Stimulated activated CD4-positive, alpha-beta T cell treated with anti-CD3 and anti-CD28 coated beads, Interleukin-1b, Interleukin-23, amount 100 ng/mL, for 4 hours (primary cell): Measurements from ENCODE around the gene DCAF7.

Source experiments
- DNase-seq, 2 donors: peaks; one replicate each; pipeline ENCODE4 v3.0.0-alpha.2; 2020; ENCODE audit warnings: low read depth in 2 of 2

Gene DCAF7

DNA sequence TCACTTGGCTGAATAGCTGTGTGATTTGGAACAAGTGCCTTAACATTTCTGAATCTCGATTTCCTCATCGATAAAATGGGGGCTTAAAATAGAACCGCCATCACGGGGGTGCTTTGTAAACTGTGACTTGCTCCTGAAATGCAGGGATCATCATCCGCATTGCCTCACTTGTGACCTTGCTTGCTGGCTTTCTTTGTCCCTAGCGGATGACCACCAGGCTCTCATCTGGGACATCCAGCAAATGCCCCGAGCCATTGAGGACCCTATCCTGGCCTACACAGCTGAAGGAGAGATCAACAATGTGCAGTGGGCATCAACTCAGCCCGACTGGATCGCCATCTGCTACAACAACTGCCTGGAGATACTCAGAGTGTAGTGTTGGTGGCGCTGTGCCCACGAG is 38.5 kb downstream of the DCAF7 start:
- no peak for DNase-seq

DNA sequence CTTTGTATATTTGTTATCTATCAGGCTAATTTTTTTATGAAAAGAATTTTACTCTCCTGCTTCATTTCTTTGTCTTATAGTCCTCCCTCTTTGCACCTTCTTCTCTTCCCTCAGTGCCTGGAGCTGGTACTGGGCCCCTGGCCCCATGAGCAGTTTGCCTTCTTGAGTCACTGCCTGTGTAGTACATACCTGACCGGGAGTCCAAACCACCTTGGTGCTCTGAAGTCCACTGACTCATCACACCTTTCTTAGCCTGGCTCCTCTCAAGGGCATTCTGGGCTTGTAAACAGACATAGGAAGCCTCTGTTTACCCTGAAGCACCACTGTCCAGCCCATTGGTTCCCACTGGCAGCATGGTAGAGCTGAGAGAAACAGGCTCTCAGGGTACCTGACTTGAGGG is 39.4 kb downstream of the DCAF7 start:
- DNase-seq, result no peak

- DNase-seq, result no peak
These were observed 42.5 kb downstream of the DCAF7 start for GRCh38 chr17:63592797-63593196.

DNA sequence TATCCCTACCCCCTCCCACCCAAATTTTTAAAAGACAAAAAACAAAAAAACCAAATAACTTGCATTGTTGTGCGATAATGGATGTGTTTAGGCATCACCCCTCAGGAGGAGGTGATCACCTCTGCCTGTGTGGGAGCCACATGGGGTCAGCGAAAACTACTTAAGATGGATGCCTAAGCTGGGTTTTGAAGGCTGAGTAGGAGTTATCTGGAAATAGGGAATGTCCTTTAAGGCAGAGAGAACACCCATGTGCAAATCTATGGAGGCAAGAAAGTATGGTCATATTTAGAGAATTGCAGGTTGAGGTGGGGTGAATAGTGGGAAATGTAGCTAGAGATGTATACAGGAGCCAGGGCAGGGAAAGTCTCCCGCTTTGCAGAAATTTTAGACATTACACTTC is 44.9 kb downstream of the DCAF7 start:
- no peak for DNase-seq

DNA sequence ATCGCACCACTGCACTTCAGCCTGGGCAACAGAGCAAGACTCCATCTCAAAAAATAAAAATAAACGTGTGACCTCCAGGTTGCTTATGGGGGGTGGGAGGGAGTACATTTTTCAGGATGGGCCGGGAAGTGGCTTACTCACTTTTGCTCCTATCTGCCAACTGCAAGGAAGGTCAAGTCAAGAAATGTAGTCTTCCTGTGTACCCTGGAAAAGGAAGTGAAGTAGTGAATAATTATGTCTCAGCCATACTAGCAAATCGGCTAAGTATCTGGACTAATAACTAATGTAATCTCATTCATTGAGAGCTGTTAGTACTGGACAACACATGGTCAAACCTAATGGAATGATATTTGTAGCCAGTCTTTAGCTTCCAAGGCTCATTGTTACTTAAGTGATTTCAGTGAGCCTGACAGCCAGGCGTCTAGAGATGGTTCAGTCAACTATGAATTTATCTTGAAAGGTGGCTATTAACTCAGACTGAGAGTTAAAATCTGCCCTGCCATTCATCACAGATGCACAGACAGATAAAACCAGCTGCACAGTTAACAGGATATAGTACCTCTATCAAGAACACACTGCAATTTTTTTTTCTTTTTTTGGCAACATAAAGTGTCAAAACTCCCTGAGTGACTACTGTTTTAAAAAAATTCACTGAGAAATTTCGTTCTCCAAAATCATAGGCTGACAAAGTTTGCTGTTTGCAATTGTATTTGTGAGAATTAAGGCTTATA is 46.7 kb downstream of the DCAF7 start:
- DNase-seq, result no peak

DNA sequence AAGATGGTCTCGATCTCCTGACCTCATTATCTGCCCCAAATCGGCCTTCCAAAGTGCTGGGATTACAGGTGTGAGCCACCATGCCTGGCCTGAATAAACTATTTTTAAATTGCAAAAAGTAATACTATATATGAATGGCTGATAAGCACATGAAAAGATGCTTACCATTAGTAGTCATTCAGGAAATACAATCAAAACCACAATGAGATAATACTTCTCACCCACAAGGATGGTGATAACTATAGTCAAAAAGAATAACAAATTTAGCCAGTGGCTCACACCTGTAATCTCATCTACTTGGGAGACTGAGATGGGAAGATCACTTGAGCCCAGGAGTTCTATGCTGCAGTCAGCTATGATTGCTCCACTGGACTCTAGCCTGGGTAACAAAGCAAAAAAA is 48.0 kb downstream of the DCAF7 start:
- DNase-seq, result no peak

DNA sequence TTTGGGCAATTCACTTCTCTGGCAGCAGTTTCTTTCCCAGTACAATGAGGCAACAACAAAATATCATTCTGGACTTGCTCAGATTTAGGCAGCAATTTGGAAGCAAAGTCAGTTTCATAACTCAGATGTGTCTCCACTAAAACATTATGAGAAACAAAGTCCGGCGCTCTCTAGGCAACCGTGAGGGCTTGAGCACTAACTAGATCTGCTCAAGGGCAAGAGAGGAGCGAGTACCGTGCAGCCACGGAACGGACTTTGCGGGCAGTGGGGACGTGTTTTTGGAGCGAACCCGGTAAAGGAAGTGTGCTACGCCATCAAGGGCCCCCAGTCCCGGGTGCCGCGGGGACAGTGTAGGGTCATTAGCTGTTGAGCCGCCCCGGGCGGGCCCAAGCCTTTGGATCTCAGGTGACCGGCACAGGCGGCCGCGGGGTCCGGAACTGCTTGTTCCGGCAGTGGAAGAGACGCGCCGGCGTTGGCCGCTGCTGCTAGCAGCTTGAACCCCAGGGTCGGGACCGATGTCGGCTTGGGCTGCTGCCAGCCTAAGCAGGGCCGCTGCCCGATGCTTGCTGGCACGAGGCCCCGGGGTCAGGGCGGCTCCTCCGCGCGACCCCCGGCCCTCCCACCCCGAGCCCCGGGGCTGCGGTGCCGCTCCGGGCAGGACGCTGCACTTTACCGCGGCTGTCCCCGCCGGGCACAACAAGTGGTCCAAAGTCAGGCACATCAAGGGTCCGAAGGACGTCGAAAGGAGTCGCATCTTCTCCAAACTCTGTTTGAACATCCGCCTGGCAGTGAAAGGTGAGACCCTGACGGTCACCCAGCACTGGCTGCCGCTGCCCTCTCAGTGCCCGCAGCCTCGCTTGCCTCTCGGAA is 50.5 kb downstream of the DCAF7 start, which contains the start of gene TACO1:
Gene TACO1, plus strand, starts transcription at position 327 of the 870 bp plus-strand sequence. Its CDS starts 189 bp downstream, at position 516.
- peak; percentile 73 to 74 for DNase-seq

DNA sequence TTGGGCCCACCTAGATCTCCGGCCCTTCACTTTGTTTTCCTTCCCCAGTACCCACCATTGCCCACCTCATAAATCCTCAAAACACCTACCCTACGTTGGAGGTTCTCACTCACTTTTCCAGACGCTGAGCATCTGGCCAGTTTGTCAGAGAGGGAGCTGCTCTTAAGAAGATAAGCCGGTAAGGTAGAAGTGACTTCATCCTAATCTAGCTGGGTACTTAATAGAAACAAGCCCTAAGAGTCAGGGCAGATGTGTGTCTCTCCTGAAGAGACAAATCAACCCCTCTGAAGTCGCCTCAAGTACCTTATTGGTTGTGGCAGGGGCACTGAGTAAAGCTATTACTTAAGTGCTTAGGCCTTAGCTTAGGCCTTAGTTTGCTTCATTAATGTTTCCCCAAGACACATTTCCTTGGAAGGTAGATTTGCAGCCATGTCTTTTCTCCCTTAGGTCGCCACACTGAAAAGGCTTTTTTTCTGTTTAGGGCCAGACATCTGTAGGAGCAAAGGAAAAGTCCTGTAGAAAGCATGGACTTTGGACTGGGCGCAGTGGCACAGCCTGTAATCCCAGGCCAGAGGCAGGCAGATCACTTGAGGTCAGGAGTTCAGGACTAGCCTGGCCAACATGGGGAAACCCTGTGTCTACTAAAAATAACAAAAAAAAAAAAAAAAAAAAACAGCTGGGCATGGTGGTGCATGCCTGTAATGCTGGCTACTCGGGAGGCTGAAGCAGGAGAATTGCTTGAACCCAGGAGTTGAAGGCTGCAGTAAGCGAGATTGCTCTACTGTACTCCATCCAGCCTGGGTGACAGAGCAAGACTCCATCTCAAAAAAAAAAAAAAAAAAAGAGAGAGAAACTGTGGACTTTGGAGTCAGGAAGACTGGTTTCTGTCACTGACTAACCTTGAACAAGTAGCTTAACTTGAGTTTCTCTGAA is 51.4 kb downstream of the DCAF7 start:
- DNase-seq, result no peak

DNA sequence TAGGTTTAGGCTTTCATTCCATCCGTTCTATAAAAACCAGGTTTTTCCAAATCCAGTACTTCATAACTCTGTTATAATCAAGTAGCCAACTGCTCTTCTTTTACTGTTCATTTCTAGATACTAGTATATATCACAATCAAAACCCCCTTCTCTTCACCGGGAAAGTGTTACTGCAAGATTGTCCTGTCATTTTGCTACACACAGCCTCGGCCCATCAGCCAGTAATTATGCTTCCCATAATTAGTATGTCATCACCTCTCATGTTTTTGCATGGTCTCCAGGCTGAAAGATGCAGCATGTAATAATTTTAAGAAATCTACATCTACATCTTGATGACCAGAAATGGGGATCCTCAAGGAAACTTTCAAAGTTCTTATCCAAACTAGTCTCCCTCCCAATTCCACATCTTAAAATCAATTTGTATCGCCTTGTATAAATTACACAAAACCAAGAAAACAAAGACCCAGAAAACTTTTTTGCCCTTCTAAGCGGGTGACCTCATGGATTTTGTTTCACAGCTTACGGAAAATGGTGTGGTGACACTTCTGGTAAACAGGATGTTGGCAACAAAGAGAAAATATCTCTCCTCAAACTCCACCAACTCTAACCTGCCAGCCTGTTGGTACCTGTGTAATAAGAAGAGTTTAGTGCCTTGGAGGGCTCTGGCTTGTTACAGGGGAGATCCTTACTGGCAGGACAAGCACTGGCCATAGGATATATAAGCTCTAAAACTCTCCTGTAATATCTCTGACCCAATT is 59.7 kb downstream of the DCAF7 start:
- no peak for DNase-seq

DNA sequence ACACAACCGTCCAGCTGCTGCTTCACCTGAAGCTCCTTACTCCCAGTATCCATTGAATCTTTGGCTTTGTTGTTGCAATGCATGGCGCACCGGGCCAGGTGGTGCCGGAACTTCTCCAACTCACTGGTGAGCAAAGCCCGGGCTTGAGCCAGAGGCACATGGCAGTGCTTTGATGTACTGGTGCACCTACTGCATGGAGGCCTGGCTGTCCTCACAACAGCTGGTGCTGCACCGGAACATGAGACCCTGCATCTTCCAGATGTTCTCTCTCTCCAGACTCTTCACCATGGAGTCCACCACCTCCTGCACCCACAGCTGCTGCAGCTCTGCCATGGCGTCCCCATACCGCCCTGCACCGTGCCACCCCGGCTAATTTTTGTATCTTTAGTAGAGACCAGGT is 60.6 kb downstream of the DCAF7 start:
- no peak for DNase-seq

DNA sequence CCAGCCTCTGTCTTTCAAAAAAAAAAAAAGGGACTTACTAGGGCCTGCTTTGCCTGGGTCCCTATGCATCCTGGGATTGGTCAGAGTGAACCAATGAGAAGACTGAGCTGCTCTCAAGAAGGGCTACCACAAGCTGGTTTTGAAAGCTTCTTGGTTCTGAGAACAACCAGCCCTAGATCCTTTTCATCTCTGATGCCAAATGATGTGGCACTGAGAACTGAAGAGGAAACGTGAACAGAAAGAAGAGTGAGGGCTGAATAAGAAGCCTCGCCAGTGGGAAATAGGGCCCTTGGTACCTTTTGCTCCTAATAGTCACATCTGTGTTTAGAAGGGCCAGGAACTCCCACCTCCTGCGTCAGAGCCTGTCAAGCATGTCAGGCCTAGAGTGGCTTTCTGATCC is 61.1 kb downstream of the DCAF7 start:
- DNase-seq, result no peak

DNA sequence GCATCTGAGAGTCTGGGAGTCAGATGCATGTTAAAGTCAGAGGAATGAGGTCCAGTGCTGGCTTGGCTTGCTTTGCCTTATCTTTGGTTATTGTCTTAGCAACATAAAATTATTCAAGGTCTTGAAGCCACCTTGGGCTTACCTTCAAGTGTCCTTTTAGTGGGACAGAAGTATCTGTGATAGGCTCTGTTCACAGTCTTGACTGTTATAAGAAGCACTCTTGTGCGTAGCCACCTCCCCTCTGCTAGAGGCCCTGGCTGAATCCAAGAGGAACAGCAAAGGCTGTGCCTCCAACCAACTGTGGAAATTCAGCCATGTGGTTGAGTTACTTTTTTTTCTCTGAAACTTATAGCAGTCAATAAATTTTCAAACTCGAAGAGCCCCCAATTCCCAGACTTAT is 63.4 kb downstream of the DCAF7 start:
- DNase-seq, result no peak

GRCh38 chr17:63621229-63621683 is 71.0 kb downstream of the DCAF7 start:
- DNase-seq, result no peak

DNA sequence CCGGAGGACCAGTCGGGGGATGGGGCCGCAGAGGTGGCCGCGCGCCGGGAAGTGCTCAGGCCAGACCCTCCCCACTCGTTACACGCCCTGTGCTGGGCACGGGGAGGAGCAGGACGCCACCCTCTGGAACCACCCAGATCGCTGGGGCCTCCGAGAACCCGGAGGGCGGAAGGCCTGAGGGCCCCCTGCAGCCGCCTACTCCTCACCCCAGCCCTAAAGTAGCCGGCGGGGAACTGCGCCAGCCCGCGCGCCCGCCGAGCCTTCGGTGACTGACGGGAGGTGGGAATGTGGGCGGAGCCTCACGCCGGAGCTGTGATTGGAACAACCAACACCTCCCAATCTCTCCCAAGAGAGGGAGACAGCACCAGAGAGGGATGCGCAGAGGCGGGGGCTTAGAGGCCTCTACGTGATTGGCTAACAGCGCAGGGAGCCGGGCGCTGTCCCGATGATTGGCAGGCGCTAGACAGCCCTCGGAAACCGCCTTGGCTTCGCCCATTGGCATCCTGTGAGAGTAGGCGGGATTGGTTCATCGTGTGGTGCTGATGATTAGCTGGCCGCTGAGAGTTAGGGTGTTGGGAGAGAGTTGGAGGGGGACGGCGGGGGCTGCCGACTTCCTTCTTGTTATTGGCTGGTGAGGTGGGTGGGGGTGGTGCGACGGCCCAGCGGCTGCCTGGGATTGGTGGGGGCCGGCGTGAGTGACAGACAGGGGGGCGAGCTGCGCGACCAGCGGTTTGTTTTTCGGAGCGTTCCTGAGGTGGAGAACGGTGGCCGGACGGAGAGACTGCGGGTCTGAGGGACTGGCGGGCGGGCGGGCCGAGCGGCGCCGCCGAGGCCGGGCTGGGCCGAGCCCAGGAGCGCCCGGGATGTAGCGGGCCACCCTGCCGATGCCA is 71.7 kb downstream of the DCAF7 start, which contains the start of gene MAP3K3:
Gene MAP3K3, plus strand, starts transcription at position 734 of the 890 bp plus-strand sequence. CDS start 343 bp downstream, outside the sequence.
- peak; percentile 92 to 94 for DNase-seq

- peak in 1 of 2 donors; percentile 55 for DNase-seq
These were observed 72.5 kb downstream of the DCAF7 start for GRCh38 chr17:63622574-63623390.

- no peak for DNase-seq
These were observed 73.7 kb downstream of the DCAF7 start for GRCh38 chr17:63623786-63624530.

GRCh38 chr17:63624531-63624880 is 74.2 kb downstream of the DCAF7 start:
- DNase-seq, result no peak

- no peak for DNase-seq
These were observed 76.4 kb downstream of the DCAF7 start for GRCh38 chr17:63626551-63627180.
